ENCODE results near the gene DISC1. TPM values are rescaled to one million over a fixed set of nuclear protein-coding genes. Genes with fewer than 3 reads are reported as not detected.
"Not testable (repeated sequence)": the region's sequence is repeated elsewhere in the genome, so short reads cannot be mapped to it uniquely, and the experiment has no call there.

DISC1 gene
- total RNA-seq, 2 experiments from 2014 or later: 4.8 to 5.0 TPM

DNA sequence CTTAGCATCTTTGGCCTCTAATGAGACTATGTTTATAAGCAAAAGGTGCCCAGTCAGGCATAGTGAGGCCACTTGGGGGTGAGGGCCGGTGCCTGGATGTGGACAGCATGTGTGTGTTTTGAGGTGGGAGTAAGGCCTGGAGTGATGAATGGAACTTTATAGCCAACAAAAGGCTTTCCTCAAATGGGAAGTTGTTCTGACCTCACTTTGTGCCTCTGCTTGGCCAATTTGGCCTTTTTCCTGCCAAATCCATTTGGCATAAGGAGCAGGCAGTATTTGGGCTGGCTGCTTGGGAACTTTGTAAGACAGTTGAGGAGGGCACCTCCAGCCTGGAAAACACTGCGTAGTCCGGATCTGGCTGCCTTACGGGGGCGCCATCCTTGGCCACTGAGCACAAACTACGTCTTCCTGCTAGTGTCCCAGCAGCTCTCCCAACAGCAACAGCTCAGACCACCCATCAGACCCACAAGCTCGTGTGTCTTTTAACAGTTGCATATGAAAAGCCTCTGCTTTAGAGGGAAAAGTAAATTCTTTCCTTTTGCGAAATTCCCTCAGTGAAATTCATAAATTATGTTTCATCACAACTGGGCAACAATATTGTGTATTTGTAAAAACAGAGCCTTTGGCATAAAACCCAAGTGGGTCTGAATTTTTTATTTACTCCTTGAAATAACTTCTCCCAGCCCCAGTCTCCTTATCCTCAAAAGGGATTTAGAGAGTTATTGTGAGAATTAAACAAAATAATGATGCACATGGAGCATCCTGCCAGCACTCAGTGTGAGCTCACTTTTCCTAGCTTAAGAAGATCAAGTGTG, 322.9 kb downstream of the DISC1 start:
- peaks cover 10% of the 10 kb centered on the region for H3K9me3 Mint-ChIP-seq
- H3K27me3 Mint-ChIP-seq (ENCODE audit: low read depth): no peaks in the 10 kb centered on the region
- no peak for DNase-seq
- H3K36me3 Mint-ChIP-seq (ENCODE audit: low read depth): peaks cover 7% of the 10 kb centered on the region
- no peaks in the 10 kb centered on the region for H3K4me1 Mint-ChIP-seq (ENCODE audit: low read depth)
- H3K27ac Mint-ChIP-seq: no peak overlapping the region
- intact Hi-C loops (cut with micrococcal nuclease): no loop called here
- H3K4me3 Mint-ChIP-seq: no peak overlapping the region
- CTCF ChIA-PET: no interaction called here

GRCh38 chr1:231950331-231951128, 323.9 kb downstream of the DISC1 start:
- Mint-ChIP-seq H3K4me3 (no peak overlapping the region), H3K36me3 (ENCODE audit: low read depth) (peaks cover 6% of the 10 kb centered on the region), H3K27me3 (ENCODE audit: low read depth) (no peaks in the 10 kb centered on the region), H3K9me3 (peaks cover 10% of the 10 kb centered on the region), H3K27ac (no peak overlapping the region), H3K4me1 (ENCODE audit: low read depth) (no peaks in the 10 kb centered on the region)
- no peak for DNase-seq
- CTCF ChIA-PET: no interaction called here
- intact Hi-C loops (cut with micrococcal nuclease): no loop called here

DNA sequence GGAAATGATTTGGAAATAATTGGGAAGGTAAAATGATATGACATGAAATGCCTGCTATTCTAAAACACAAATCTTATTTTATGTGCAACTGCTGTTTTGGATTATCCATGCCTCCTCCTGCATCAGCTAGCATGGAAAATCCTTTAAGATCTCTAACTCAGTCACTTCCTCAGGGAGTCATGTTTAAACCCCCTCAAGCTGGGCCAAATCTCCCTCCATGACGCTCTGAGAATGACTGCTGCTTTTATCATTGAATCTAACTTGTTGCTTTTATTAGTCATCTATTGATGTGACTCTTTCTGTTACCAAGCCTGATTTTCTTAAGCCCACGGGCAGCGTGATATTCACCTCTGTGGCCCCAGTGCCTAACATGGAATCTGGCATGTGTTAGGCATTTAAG, 324.8 kb downstream of the DISC1 start:
- Mint-ChIP-seq H3K27me3 (ENCODE audit: low read depth) (no peaks in the 10 kb centered on the region), H3K36me3 (ENCODE audit: low read depth) (peaks cover 8% of the 10 kb centered on the region), H3K27ac (no peak overlapping the region), H3K9me3 (peaks cover 13% of the 10 kb centered on the region), H3K4me3 (no peak overlapping the region), H3K4me1 (ENCODE audit: low read depth) (no peaks in the 10 kb centered on the region)
- CTCF ChIA-PET: no interaction called here
- intact Hi-C loops (cut with micrococcal nuclease): no loop called here
- no peak for DNase-seq

GRCh38 chr1:231952154-231952553, 325.6 kb downstream of the DISC1 start:
- peaks cover 9% of the 10 kb centered on the region for H3K9me3 Mint-ChIP-seq
- no peak for DNase-seq
- intact Hi-C loops (cut with micrococcal nuclease): no loop called here
- H3K27me3 Mint-ChIP-seq (ENCODE audit: low read depth): no peaks in the 10 kb centered on the region
- no peak overlapping the region for H3K27ac Mint-ChIP-seq
- CTCF ChIA-PET: interaction anchor here (0.5 kb wide), 1 partner anchor 17 kb away, joined by 3 read pairs; no protein-coding TSS in a partner anchor
- peaks cover 10% of the 10 kb centered on the region for H3K36me3 Mint-ChIP-seq (ENCODE audit: low read depth)
- no peaks in the 10 kb centered on the region for H3K4me1 Mint-ChIP-seq (ENCODE audit: low read depth)
- no peak overlapping the region for H3K4me3 Mint-ChIP-seq

GRCh38 chr1:231953660-231954059, 327.1 kb downstream of the DISC1 start:
- CTCF ChIA-PET: no interaction called here
- DNase-seq: no peak
- H3K27me3 Mint-ChIP-seq (ENCODE audit: low read depth): no peaks in the 10 kb centered on the region
- H3K9me3 Mint-ChIP-seq: peaks cover 4% of the 10 kb centered on the region
- no peaks in the 10 kb centered on the region for H3K4me1 Mint-ChIP-seq (ENCODE audit: low read depth)
- no peak overlapping the region for H3K27ac Mint-ChIP-seq
- intact Hi-C loops (cut with micrococcal nuclease): no loop called here
- H3K4me3 Mint-ChIP-seq: no peak overlapping the region
- peaks cover 11% of the 10 kb centered on the region for H3K36me3 Mint-ChIP-seq (ENCODE audit: low read depth)

DNA sequence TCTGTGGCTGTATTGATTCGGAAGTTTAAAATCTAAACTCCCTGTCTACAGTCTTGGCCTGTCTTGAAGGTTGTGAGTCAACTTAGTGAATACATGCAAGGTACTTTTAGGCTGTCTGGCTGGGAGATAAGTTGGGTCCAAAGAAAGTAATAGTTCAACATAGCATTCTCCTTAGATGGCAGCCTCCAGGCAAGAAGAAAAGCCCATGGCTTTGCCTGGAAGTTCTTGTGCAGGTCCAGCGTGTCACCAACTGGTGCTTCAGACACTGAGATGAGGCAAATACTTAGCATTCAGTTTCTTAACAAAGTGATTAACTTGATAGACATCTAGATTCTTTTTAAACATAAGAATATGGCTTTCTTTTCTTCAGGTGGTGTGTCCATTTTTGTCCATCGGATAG, 328.2 kb downstream of the DISC1 start:
- no peak for DNase-seq
- Mint-ChIP-seq H3K9me3 (peaks cover 4% of the 10 kb centered on the region), H3K27ac (no peak overlapping the region), H3K4me3 (no peak overlapping the region), H3K36me3 (ENCODE audit: low read depth) (peaks cover 17% of the 10 kb centered on the region), H3K4me1 (ENCODE audit: low read depth) (no peaks in the 10 kb centered on the region), H3K27me3 (ENCODE audit: low read depth) (no peaks in the 10 kb centered on the region)
- intact Hi-C loops (cut with micrococcal nuclease): no loop called here
- CTCF ChIA-PET: no interaction called here

DNA sequence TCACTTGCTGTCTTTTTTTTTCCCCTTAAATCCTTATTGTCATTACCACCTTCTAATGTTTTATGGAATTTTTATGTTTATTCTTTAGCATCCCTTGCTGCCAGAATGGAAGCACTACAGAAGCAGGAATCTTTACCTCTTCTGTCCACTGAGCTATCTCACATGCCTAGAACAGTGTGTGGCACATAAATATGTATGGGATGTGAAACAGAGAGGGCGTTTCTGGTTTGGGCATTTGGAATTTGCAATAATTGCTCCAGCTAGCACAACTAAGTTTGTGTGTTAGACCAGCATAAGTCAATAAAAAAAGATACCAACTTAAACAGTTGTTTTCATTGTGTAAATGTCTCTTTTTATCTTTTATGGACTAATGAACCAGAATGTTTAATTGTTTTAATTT, 330.8 kb downstream of the DISC1 start:
- no peak for DNase-seq
- CTCF ChIA-PET: no interaction called here
- Mint-ChIP-seq H3K27me3 (ENCODE audit: low read depth) (no peaks in the 10 kb centered on the region), H3K4me3 (no peak overlapping the region), H3K9me3 (peaks cover 4% of the 10 kb centered on the region), H3K36me3 (ENCODE audit: low read depth) (peaks cover 25% of the 10 kb centered on the region), H3K27ac (no peak overlapping the region), H3K4me1 (ENCODE audit: low read depth) (no peaks in the 10 kb centered on the region)
- intact Hi-C loops (cut with micrococcal nuclease): no loop called here

DNA sequence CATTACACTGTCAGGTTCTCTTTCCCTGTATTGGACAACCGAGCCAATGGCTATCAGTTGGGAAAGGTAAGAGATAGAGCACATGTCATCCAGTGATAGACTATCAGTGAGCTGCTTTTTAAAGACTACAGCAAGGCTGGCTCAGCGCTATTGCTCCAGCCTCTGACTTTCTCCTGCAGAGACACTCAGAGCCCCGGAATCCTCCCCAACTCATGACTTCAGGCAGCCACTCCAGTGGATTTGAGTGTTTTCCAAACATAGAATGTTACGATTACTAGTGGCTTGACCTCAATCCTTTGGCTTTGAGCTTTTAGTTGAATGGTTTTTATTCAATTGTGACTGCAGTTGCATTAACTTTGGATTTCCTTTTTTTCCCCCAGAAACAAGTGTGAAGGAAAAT, 331.9 kb downstream of the DISC1 start:
- H3K4me1 Mint-ChIP-seq (ENCODE audit: low read depth): no peaks in the 10 kb centered on the region
- no peaks in the 10 kb centered on the region for H3K27me3 Mint-ChIP-seq (ENCODE audit: low read depth)
- H3K27ac Mint-ChIP-seq: no peak overlapping the region
- DNase-seq: no peak
- H3K9me3 Mint-ChIP-seq: peaks cover 4% of the 10 kb centered on the region
- CTCF ChIA-PET: no interaction called here
- intact Hi-C loops (cut with micrococcal nuclease): no loop called here
- peaks cover 27% of the 10 kb centered on the region for H3K36me3 Mint-ChIP-seq (ENCODE audit: low read depth)
- H3K4me3 Mint-ChIP-seq: no peak overlapping the region

DNA sequence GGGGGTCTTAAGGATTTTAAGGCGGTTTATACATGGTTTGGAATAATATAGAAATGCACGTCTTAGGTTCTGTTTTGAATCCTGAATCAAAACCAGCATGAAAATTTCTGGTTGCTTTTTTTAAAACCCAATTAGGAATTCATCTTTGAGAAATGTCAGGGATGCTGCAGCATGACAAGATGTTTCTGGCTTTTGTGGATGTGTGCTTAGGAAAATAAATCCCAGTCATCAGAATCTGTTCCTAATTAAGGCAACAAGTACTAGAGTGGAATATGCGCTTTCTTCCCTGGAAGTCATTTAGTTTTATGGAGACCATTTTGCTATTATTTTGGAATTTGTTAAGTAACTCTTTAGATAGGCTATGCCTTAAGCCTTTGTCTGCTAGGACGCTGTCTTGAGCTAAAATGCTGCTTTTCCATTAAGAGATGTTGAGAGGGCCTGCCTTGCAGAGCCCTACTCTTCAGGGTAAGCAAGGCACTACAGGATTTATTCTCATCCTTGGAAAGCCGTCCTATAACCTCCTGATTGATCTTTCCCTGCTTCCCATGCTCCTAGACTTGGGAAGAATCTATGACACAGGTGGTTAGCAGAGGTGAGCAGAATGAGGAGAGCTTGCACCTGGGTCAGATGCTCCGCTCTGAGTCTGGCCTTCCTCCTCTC, 332.8 kb downstream of the DISC1 start:
- Mint-ChIP-seq H3K27me3 (ENCODE audit: low read depth) (no peaks in the 10 kb centered on the region), H3K27ac (no peak overlapping the region), H3K4me3 (no peak overlapping the region), H3K9me3 (peaks cover 4% of the 10 kb centered on the region), H3K36me3 (ENCODE audit: low read depth) (peaks cover 28% of the 10 kb centered on the region), H3K4me1 (ENCODE audit: low read depth) (no peaks in the 10 kb centered on the region)
- CTCF ChIA-PET: no interaction called here
- intact Hi-C loops (cut with micrococcal nuclease): no loop called here
- no peak for DNase-seq

DNA sequence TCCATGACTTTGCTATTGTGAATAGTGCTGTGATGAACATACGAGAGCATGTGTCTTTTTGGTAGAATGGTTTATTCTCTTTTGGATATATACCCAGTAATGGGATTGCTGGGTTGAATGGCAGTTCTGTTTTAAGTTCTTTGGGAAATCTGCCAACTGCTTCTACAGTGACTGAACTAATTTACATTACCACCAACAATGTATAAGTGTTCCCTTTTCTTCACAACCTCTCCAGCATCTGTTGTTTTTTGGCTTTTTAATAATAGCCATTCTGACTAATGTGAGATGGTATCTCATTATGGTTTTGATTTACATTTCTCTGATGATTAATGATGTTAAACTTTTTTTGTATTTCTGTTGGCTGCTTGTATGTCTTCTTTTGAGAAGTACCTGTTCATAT, 335.2 kb downstream of the DISC1 start:
- peaks cover 19% of the 10 kb centered on the region for H3K36me3 Mint-ChIP-seq (ENCODE audit: low read depth)
- H3K4me3 Mint-ChIP-seq; intact Hi-C loops (cut with micrococcal nuclease); CTCF ChIA-PET; H3K27ac Mint-ChIP-seq; DNase-seq; H3K9me3 Mint-ChIP-seq; H3K27me3 Mint-ChIP-seq (ENCODE audit: low read depth); H3K4me1 Mint-ChIP-seq (ENCODE audit: low read depth): not testable (repeated sequence)

DNA sequence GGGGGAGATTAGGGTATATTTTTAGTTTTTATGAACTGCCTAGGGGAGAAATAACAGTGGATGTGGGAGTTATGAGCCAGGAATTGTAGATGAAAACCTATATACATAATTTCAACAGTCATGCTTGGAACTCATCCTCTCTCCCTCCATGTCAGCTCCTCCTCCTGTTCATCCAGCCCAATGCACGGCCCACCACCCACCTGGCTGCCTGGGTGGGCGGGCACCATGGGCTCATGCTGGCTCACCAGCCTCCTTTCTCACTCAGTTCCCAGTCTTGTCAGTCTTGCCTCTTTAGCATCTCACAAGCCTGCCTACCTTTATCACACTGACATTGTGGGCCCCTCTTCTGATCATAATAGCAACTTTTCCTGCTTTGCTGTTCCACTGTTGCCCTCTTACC, 336.0 kb downstream of the DISC1 start:
- intact Hi-C loops (cut with micrococcal nuclease): no loop called here
- H3K27ac Mint-ChIP-seq: no peak overlapping the region
- no peak overlapping the region for H3K4me3 Mint-ChIP-seq
- CTCF ChIA-PET: no interaction called here
- H3K27me3 Mint-ChIP-seq (ENCODE audit: low read depth): no peaks in the 10 kb centered on the region
- DNase-seq: no peak
- no peaks in the 10 kb centered on the region for H3K4me1 Mint-ChIP-seq (ENCODE audit: low read depth)
- H3K9me3 Mint-ChIP-seq: no peaks in the 10 kb centered on the region
- peaks cover 19% of the 10 kb centered on the region for H3K36me3 Mint-ChIP-seq (ENCODE audit: low read depth)

DNA sequence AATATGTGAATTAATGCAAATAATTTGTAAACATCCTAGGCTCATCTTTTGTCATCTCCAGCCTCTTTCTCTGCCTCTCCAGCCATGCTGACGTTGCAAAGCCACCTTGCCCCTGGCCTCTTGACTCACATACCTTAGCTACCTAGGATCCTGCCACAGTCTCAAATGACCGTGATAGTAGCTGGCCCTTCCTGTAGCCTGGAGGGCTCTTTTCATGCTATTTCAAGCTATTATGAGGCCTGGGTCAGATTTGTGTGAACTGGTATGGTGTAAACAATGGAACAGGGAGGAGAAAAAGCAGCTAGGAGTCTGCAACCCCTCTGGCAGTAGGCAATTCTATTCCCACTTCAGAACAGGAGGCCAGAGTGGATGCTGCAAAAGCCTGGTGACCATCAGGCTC, 337.7 kb downstream of the DISC1 start:
- Mint-ChIP-seq H3K36me3 (ENCODE audit: low read depth) (peaks cover 27% of the 10 kb centered on the region), H3K4me3 (no peak overlapping the region), H3K27me3 (ENCODE audit: low read depth) (no peaks in the 10 kb centered on the region), H3K27ac (no peak overlapping the region), H3K9me3 (no peaks in the 10 kb centered on the region), H3K4me1 (ENCODE audit: low read depth) (no peaks in the 10 kb centered on the region)
- CTCF ChIA-PET: no interaction called here
- intact Hi-C loops (cut with micrococcal nuclease): no loop called here
- no peak for DNase-seq
